HepG2 (cell line): ENCODE data around the gene MND1. TPM values are rescaled to one million over a fixed set of nuclear protein-coding genes. Genes with fewer than 3 reads are reported as not detected.

Source experiments
- BHLHE40 ChIP-seq: IDR thresholded peaks from 2 replicates; pipeline ENCODE4 v1.6.1; 2011; ENCODE audit warnings: low read length, improper control_type of control experiment
- CHD2 ChIP-seq: IDR thresholded peaks from 2 replicates; pipeline ENCODE4 v1.6.1; 2011; ENCODE audit warnings: low read depth, low read length, improper control_type of control experiment
- MYNN ChIP-seq: sonication (generic); formaldehyde crosslinking; IDR thresholded peaks from 2 replicates; pipeline ENCODE4 v1.4.0; 2020; ENCODE audit warnings: mild to moderate bottlenecking, low read depth, missing genetic modification reagents
- SKIL ChIP-seq: sonication (generic); formaldehyde crosslinking; IDR thresholded peaks from 2 replicates; pipeline ENCODE4 v1.8.0; 2022; ENCODE audit warnings: missing genetic modification reagents, mild to moderate bottlenecking, moderate library complexity, borderline replicate concordance
- ZFP91 ChIP-seq: sonication (generic); formaldehyde crosslinking; IDR thresholded peaks from 2 replicates; pipeline ENCODE4 v1.9.0; 2022; ENCODE audit warnings: missing genetic modification reagents, mild to moderate bottlenecking, borderline replicate concordance
- ZNF407 ChIP-seq: sonication (generic); formaldehyde crosslinking; IDR thresholded peaks from one replicate; pipeline ENCODE4 v1.5.1; 2020; ENCODE audit warnings: mild to moderate bottlenecking, missing genetic modification reagents; ENCODE audit errors: not compliant biosample characterization
- polyA plus RNA-seq, 8 experiments: library from polyadenylated mRNA; depleted of rRNA in 3 of 8; stranded (reverse) in 7 of 8; unstranded in 1 of 8; fragments of >200 nt; fragmentation: Illumina TruSeq in 4 of 8; extraction: Trizol in 4 of 8; gene quantifications; 2 replicates each; pipeline versions ENCODE4 v1.2.1 to v1.2.3, GENCODE V29; 2011 to 2016; ENCODE audit warnings: low read depth in 4 of 8, missing spikeins in 1 of 8, mixed read lengths in 1 of 8; ENCODE audit not compliant: insufficient read depth in 1 of 8
- total RNA-seq, 5 experiments: library from RNA; depleted of rRNA; stranded (reverse); fragments of >200 nt; fragmentation: Illumina TruSeq; extraction: Trizol; gene quantifications; 2 replicates each; pipeline ENCODE4 v1.2.3, GENCODE V29; 2016; ENCODE audit warnings: low read depth in 1 of 5

MND1 gene
- total and polyA plus RNA-seq, 2 of the 13 experiments (the other 11 are each of a cell fraction or from before 2014, with no cell fraction given), result 4.8 to 30.7 TPM

GRCh38 chr4:153374442-153374841 lies 30.0 kb downstream of the MND1 start (continued):
- TF ChIP-seq ZNF407 (CRISPR knock-in tag) (no peak), MYNN (no peak), BHLHE40 (no peak), ZFP91 (CRISPR knock-in tag) (no peak), SKIL (CRISPR knock-in tag) (no peak), CHD2 (no peak)
